ENCODE results near the gene UNKL.

- TF ChIP-seq CTCF (conservative IDR thresholded peaks at IDR 0.05; ENCODE audit: low read depth, low read length): no peak
- no peak for TF ChIP-seq EZH2phosphoT487 (IDR thresholded peaks at IDR 0.05; ENCODE audit: borderline replicate concordance, low read length)
- no peak for TF ChIP-seq EZH2 (IDR thresholded peaks at IDR 0.05; ENCODE audit: low read length, unreplicated experiment)
These were observed 72.7 kb downstream of the UNKL start for GRCh38 chr16:1341495-1342420.
